Esophagus muscularis mucosa (tissue), 3 donors: ENCODE data around the gene PDE1A.

Source experiments
- CTCF ChIP-seq, 3 experiments: fragments of 200-600 bp in 2 of 3; fragments of 450-650 bp in 1 of 3; sonication (generic) in 2 of 3; IDR thresholded peaks; one replicate each; pipeline ENCODE4 v1.5.1; 2017 to 2019; ENCODE audit warnings: antibody characterized with exemption in 3 of 3, mild to moderate bottlenecking in 2 of 3, moderate library complexity in 1 of 3
- POLR2A ChIP-seq: fragments of 450-650 bp; IDR thresholded peaks from one replicate; pipeline ENCODE4 v1.6.1; 2017; ENCODE audit warnings: antibody characterized with exemption, moderate library complexity, mild to moderate bottlenecking, low read depth

GRCh38 chr2:182208421-182208820, 218.4 kb downstream of the PDE1A start:
- TF ChIP-seq POLR2A = no peak
- no peak for TF ChIP-seq CTCF (IDR thresholded peaks at IDR 0.05)
